C4-2B (cell line): ENCODE measurements around the gene FOXN3.
A peak's percentile ranks its signal among the peaks of the same experiment; 100 is the strongest.

Source experiments
- H3K27ac ChIP-seq: fragments of 450-650 bp; 2 replicates; pipeline ENCODE4 v1.5.1; 2017
- ZFX ChIP-seq: fragments of 450-650 bp; IDR thresholded peaks from 2 replicates; pipeline ENCODE4 v1.6.1; 2017
- TF ChIP-seq, protein P1 (sequence below): fragments of 450-650 bp; conservative IDR thresholded peaks from 2 replicates; pipeline ENCODE4 v1.5.1; 2017; ENCODE audit warnings: mild to moderate bottlenecking

The FOXN3 gene

GRCh38 chr14:89319687-89320086 lies 97.3 kb downstream of the FOXN3 start:
- TF ChIP-seq, protein P1, sequence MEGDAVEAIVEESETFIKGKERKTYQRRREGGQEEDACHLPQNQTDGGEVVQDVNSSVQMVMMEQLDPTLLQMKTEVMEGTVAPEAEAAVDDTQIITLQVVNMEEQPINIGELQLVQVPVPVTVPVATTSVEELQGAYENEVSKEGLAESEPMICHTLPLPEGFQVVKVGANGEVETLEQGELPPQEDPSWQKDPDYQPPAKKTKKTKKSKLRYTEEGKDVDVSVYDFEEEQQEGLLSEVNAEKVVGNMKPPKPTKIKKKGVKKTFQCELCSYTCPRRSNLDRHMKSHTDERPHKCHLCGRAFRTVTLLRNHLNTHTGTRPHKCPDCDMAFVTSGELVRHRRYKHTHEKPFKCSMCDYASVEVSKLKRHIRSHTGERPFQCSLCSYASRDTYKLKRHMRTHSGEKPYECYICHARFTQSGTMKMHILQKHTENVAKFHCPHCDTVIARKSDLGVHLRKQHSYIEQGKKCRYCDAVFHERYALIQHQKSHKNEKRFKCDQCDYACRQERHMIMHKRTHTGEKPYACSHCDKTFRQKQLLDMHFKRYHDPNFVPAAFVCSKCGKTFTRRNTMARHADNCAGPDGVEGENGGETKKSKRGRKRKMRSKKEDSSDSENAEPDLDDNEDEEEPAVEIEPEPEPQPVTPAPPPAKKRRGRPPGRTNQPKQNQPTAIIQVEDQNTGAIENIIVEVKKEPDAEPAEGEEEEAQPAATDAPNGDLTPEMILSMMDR, result no peak
- TF ChIP-seq ZFX, result no peak
- peak overlapping the region; percentile 37; the same call in 1 of the 2 replicates for H3K27ac ChIP-seq

GRCh38 chr14:89317051-89317691 lies 99.9 kb downstream of the FOXN3 start:
- no peak overlapping the region for H3K27ac ChIP-seq
- TF ChIP-seq, protein P1, result no peak

DNA sequence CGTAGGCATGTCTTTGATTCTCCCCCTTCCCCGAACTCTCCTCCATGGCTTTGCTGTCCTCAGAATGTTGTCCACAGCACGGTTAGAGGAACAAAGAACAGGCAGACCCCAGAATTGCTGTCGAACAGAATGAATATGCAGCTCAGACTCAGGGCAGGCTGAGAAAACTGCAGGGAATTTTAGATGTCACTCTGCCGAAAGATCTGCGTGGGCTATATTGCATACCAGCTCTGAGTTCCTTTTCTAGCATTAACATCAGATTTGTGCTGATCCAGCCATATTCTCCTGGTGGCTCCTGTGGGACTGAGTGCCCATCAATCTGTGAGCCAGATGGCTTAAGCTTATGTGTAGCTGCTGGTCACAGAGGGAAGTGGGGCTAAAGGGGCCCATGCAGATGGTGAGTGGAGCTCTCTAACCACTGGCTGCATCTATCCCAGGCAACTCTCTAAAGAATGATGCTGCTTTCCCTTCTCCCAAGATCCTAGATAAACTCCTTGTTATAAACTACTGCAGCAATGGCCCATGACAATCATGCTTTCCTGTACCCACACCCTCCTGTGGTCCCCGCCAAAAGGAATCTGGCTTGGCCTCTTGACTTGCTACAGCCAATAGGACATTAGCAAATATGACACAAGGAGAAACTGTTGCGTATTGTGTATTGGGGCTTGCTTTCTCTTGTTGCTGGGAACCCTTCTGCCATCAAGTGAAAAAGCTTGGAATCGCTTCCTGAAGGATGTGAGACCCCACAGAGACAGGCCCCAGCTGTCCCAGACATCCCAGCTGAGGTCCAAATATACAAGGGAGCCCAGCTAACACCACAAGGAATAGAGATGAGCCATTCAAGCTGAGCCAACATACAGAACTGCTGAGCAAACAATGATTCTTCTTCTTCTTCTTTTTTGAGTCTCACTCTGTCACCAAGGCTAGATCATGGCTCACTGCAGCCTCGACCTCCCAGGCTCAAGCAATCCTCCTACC lies 101.3 kb downstream of the FOXN3 start:
- no peak for TF ChIP-seq ZFX
- TF ChIP-seq, protein P1, result no peak
- no peak overlapping the region for H3K27ac ChIP-seq

- TF ChIP-seq, protein P1, result no peak
- no peak for TF ChIP-seq ZFX
Measured at GRCh38 chr14:89314274-89314673, 102.8 kb downstream of the FOXN3 start.

DNA sequence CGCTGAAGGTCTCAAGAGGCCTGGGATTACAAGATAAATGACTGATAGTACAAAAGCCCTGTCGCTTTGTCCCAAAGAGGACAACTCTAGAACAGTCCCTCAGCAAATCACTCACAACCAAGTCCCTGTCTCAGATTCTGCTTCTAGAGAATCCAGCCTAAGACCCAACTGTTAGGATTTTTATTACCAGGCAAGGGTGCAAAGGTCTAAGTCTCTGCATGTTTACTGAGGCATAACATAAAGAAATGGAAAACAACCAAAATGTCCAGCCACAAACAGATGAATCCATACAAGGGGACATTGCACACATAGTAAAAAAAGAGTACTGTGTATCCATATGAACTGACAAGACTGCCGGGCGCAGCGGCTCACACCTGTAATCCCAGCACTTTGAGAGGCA lies 104.1 kb downstream of the FOXN3 start:
- H3K27ac ChIP-seq, result no peak overlapping the region
- TF ChIP-seq ZFX, result no peak
- TF ChIP-seq, protein P1, result no peak

More at GRCh38 chr14:89314274-89314673, 102.8 kb downstream of the FOXN3 start:
- no peak overlapping the region for H3K27ac ChIP-seq

DNA sequence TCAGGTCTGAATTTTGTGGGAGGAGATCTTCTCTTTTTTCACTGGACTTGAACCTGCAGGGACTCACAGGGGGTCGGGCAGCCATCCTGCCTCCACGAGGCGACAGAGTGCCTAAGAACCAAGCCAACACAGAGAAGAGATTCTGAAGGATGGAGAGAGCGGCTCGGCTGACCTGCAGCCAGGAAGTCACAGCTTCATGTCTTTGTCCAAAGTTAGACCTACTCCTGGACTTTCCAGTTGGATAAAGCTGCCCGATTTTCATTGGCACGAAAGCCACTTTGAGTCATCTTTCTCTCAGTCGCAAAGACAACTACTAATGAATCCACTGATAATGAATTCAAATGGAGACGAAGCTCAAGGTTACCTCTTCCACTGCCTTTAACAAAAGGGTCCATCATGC lies 106.8 kb downstream of the FOXN3 start:
- no peak overlapping the region for H3K27ac ChIP-seq
- TF ChIP-seq ZFX, result no peak
- TF ChIP-seq, protein P1, result no peak

DNA sequence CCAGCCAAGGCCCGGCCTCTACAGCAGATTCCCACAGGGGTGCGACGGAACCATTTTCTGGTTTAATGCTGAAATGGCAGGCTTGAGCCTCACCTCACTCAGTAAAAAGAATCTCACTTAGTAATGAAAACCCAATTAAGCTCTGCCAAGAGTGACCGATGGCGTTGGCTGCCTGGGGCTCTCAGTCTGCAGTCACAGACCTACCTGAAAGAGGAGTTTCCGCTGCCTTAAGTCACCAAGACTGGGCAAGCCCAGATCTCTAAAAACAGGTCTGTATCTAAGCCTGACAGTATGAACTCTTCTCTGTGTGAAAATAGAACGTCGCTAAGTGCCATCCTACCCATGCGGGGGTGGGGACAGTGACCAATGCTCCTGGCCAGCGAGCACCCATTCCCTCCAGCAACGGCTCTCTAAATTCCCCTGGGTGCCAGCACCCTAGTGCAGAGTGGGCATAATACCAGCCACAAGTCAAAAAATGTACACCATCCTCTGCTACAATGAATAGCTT lies 107.3 kb downstream of the FOXN3 start:
- no peak overlapping the region for H3K27ac ChIP-seq
- TF ChIP-seq, protein P1, result no peak
- no peak for TF ChIP-seq ZFX
